ENCODE data around the gene MGLL.

MGLL gene

DNA sequence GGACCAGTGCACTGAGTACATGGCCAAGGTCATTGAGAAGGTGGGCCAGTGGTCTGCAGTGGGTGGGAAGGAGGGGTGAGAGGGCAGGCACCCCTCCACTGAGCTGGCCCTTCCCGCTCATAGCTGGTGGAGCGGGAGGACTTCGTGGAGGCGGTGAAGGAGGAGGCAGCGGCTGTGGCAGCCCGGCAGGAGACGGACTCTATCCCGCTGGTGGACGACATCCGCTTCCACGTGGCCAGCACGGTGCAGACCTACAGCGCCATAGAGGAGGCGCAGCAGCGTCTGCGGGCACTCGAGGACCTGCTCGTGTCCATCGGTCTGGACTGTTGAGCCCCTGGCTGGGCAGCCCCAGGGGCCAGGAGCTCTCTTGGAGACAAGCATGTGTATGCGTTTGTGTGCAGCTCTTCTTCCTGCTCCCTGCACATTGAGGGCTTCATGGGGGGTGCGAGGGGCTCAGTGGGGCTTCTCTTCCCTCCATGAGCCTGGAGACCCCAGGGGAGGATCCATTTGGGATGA lies 142.1 kb downstream of the MGLL start:
- Histone ChIP-seq H3K79me2 (ENCODE audit: insufficient read depth, low read length) (no peaks in the 10 kb centered on the region), H3K4me2 (ENCODE audit: low read depth, low read length, poor library complexity, severe bottlenecking) (no peak overlapping the region), H3K9ac (ENCODE audit: low read length) (no peak overlapping the region)

DNA sequence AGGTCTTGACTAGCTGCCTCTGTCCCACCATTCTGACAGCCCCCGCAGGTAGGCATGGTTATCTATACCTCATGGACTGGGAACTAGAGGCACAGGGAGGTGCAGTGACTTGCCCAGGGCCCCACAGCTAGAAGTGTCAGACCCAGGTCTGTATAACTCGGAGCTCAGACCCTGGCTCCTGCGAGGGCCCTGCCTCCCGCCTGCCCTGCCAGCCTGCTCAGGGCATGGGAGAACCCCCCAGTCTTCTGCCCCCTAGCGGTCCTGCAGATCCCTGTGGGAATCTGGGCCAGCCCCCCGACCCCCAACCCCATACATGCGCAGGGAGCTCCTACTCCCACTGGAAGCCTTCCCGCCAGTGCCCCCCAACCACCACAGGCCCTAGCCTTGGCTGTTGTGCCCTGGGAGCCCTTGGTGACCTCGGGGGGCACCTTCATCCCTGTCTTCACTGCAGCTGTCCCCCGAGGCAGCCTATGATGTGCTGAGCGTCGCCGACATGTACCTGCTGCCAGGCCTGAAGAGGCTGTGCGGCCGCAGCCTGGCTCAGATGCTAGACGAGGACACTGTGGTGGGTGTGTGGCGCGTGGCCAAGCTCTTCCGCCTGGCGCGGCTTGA lies 142.7 kb downstream of the MGLL start:
- TF ChIP-seq, protein P1, sequence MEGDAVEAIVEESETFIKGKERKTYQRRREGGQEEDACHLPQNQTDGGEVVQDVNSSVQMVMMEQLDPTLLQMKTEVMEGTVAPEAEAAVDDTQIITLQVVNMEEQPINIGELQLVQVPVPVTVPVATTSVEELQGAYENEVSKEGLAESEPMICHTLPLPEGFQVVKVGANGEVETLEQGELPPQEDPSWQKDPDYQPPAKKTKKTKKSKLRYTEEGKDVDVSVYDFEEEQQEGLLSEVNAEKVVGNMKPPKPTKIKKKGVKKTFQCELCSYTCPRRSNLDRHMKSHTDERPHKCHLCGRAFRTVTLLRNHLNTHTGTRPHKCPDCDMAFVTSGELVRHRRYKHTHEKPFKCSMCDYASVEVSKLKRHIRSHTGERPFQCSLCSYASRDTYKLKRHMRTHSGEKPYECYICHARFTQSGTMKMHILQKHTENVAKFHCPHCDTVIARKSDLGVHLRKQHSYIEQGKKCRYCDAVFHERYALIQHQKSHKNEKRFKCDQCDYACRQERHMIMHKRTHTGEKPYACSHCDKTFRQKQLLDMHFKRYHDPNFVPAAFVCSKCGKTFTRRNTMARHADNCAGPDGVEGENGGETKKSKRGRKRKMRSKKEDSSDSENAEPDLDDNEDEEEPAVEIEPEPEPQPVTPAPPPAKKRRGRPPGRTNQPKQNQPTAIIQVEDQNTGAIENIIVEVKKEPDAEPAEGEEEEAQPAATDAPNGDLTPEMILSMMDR (IDR thresholded peaks at IDR 0.05; ENCODE audit: insufficient read depth, low read length, poor library complexity, severe bottlenecking), result peak; percentile 66
- TF ChIP-seq EZH2phosphoT487 (conservative IDR thresholded peaks at IDR 0.05; ENCODE audit: low read length), result no peak
- Histone ChIP-seq H3K9me3 (ENCODE audit: insufficient read depth, low read length) (no peaks in the 10 kb centered on the region), H3K9me2 (replicated peaks; ENCODE audit: insufficient read depth, low read length) (no peaks in the 10 kb centered on the region), H3K9ac (ENCODE audit: low read length) (no peak overlapping the region), H2AFZ (ENCODE audit: low read depth, low read length, severe bottlenecking) (no peak overlapping the region), H3K36me3 (ENCODE audit: low read length) (no peaks in the 10 kb centered on the region), H3K4me3 (ENCODE audit: insufficient read depth, low read length, poor library complexity, severe bottlenecking) (no peak overlapping the region), H3K27ac (ENCODE audit: low read depth, low read length) (no peak overlapping the region), H3F3A (ENCODE audit: insufficient read depth) (no peaks in the 10 kb centered on the region), H3K79me2 (ENCODE audit: insufficient read depth, low read length) (no peaks in the 10 kb centered on the region), H3K4me2 (ENCODE audit: low read depth, low read length, poor library complexity, severe bottlenecking) (no peak overlapping the region), H4K20me1 (ENCODE audit: low read depth, low read length) (no peaks in the 10 kb centered on the region), H3K27me3 (ENCODE audit: low read length) (no peaks in the 10 kb centered on the region)

More for the DNA sequence above, 142.1 kb downstream of the MGLL start:
- no peak overlapping the region for H3K27ac ChIP-seq (ENCODE audit: low read depth, low read length)
- no peaks in the 10 kb centered on the region for H3K27me3 ChIP-seq (ENCODE audit: low read length)
- no peaks in the 10 kb centered on the region for H3K9me2 ChIP-seq (replicated peaks; ENCODE audit: insufficient read depth, low read length)
- no peaks in the 10 kb centered on the region for H4K20me1 ChIP-seq (ENCODE audit: low read depth, low read length)
- no peak overlapping the region for H2AFZ ChIP-seq (ENCODE audit: low read depth, low read length, severe bottlenecking)
- H3K4me3 ChIP-seq (ENCODE audit: insufficient read depth, low read length, poor library complexity, severe bottlenecking), result no peak overlapping the region
- no peaks in the 10 kb centered on the region for H3K9me3 ChIP-seq (ENCODE audit: insufficient read depth, low read length)
- TF ChIP-seq, protein P1 (IDR thresholded peaks at IDR 0.05; ENCODE audit: insufficient read depth, low read length, poor library complexity, severe bottlenecking), result no peak
- TF ChIP-seq EZH2phosphoT487 (conservative IDR thresholded peaks at IDR 0.05; ENCODE audit: low read length), result no peak
- no peaks in the 10 kb centered on the region for H3K36me3 ChIP-seq (ENCODE audit: low read length)
- H3F3A ChIP-seq (ENCODE audit: insufficient read depth), result no peaks in the 10 kb centered on the region

DNA sequence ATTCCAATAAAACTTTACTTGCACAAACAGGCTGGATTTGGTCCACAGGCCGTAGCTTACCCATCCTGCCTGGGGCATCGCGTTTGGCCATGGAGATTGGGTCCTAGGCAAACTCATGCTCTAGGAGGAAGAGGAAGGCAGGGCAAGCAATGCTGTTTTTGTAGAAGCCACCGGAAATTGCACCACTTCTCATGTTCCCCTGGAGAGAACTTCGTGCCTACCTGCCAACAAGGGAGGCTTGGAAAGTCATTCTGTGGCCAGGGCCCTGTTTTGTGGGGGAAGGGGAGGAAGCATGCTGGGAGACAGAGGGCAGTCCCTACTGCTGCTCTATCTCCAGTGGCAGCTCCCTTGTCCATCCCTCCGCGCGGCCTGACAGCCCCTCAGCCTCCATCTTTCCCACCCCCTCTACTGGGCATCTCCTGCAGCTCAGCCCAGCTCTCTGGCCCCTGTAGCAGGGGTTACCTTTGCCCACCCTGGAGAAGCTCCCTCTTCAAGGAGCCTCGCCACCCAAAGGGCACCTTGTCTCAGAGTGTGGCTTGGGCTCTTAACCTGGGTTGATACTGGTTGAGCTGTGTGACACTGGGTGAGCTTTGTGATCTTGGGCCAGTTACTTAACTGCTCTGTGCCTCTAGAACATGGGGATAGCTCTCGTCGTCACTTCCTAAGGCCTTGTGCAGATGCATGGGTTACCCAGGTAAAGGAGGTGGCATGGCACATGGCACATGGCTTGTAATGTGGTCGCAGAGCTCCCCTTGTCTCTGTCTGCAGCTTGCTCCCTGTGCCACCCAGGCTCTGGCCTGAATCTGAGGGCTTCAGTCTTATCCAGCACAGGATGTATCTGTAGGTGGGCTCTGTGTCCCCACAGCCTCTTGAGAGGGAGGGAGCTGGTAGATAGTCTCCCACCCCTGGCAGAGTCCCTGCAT lies 143.4 kb downstream of the MGLL start:
- H3K9me3 ChIP-seq (ENCODE audit: insufficient read depth, low read length), result no peaks in the 10 kb centered on the region
- H3K79me2 ChIP-seq (ENCODE audit: insufficient read depth, low read length), result no peaks in the 10 kb centered on the region
- no peaks in the 10 kb centered on the region for H3K9me2 ChIP-seq (replicated peaks; ENCODE audit: insufficient read depth, low read length)
- H2AFZ ChIP-seq (ENCODE audit: low read depth, low read length, severe bottlenecking), result no peak overlapping the region
- no peaks in the 10 kb centered on the region for H4K20me1 ChIP-seq (ENCODE audit: low read depth, low read length)
- no peak overlapping the region for H3K27ac ChIP-seq (ENCODE audit: low read depth, low read length)
- H3K4me3 ChIP-seq (ENCODE audit: insufficient read depth, low read length, poor library complexity, severe bottlenecking), result no peak overlapping the region
- H3K36me3 ChIP-seq (ENCODE audit: low read length), result no peaks in the 10 kb centered on the region
- no peaks in the 10 kb centered on the region for H3F3A ChIP-seq (ENCODE audit: insufficient read depth)
- no peak overlapping the region for H3K9ac ChIP-seq (ENCODE audit: low read length)
- TF ChIP-seq, protein P1 (IDR thresholded peaks at IDR 0.05; ENCODE audit: insufficient read depth, low read length, poor library complexity, severe bottlenecking), result no peak
- no peak for TF ChIP-seq EZH2phosphoT487 (conservative IDR thresholded peaks at IDR 0.05; ENCODE audit: low read length)
- no peak overlapping the region for H3K4me2 ChIP-seq (ENCODE audit: low read depth, low read length, poor library complexity, severe bottlenecking)
- no peaks in the 10 kb centered on the region for H3K27me3 ChIP-seq (ENCODE audit: low read length)
